ENCODE measurements around the gene MT3. TPM values are rescaled to one million over a fixed set of nuclear protein-coding genes. Genes with fewer than 3 reads are reported as not detected.

The MT3 gene
- total RNA-seq, 1 experiment from 2014 or later: not detected

GRCh38 chr16:56623637-56624036 is 34.3 kb downstream of the MT3 start:
- no TSS peak for BruUV-seq (replicated peaks)
- no peaks in the 10 kb centered on the region for H3K9me3 Mint-ChIP-seq (ENCODE audit: low read depth, unreplicated experiment)
- no peak for DNase-seq
- no peak overlapping the region for H3K27ac Mint-ChIP-seq (ENCODE audit: unreplicated experiment)
- no peak for TF ChIP-seq CTCF (IDR thresholded peaks at IDR 0.05; ENCODE audit: unreplicated experiment)
- peaks cover 23% of the 10 kb centered on the region for H3K4me1 Mint-ChIP-seq (ENCODE audit: low read depth, unreplicated experiment)
- peaks cover 40% of the 10 kb centered on the region for H3K27me3 Mint-ChIP-seq (ENCODE audit: unreplicated experiment)
- intact Hi-C loops (cut with micrococcal nuclease; ENCODE audit: unreplicated experiment): no loop called here
- no peak overlapping the region for H3K4me3 Mint-ChIP-seq (ENCODE audit: low read depth, unreplicated experiment)
- CTCF ChIA-PET: interaction anchor here (0.5 kb wide), 1 partner anchor 287 kb away, joined by 4 read pairs; no protein-coding TSS in a partner anchor
- H3K36me3 Mint-ChIP-seq (ENCODE audit: insufficient read depth, unreplicated experiment): peaks cover 8% of the 10 kb centered on the region

DNA sequence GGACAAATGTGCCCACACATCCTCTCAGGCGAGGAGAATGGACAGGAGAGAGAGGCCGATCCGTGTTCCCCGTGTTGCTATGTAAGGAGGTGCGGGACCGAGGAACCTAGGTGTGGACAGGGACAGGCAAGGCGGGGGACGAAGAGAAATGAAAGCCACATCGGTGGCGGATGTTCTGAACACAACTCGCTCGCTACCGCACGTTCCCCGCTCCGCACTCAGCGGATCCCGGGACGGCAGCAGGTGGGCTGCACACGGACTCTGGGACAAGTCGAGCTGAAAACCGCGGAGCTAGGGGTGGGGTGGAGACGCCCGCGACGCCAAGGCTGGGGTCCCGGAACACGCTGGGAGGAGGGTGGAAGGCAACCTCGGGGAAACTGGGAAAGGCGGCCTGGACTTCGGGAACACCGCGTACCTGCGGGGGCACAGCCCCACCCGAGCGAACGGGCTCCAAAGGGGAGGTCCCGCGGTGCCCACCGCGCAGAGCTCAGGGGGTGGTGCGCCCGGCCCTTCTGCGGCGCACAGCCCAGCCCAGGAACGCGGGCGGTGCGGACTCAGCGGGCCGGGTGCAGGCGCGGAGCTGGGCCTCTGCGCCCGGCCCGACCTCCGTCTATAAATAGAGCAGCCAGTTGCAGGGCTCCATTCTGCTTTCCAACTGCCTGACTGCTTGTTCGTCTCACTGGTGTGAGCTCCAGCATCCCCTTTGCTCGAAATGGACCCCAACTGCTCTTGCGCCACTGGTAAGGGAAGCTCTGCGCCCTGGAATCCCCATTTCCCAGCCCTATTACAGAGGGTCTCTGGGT is 36.0 kb downstream of the MT3 start, which contains the start of gene MT1E:
Gene MT1E, plus strand, starts transcription at position 642 of the 803 bp plus-strand sequence. Its CDS starts 71 bp downstream, at position 713.
- peaks cover 8% of the 10 kb centered on the region for H3K36me3 Mint-ChIP-seq (ENCODE audit: insufficient read depth, unreplicated experiment)
- no TSS peak for BruUV-seq (replicated peaks)
- H3K4me3 Mint-ChIP-seq (ENCODE audit: low read depth, unreplicated experiment): peak within 1 kb of the TSS; percentile 84
- peaks cover 23% of the 10 kb centered on the region for H3K4me1 Mint-ChIP-seq (ENCODE audit: low read depth, unreplicated experiment)
- intact Hi-C loops (cut with micrococcal nuclease; ENCODE audit: unreplicated experiment): no loop called here
- H3K27ac Mint-ChIP-seq (ENCODE audit: unreplicated experiment): peak within 1 kb of the TSS; percentile 42
- no peaks in the 10 kb centered on the region for H3K9me3 Mint-ChIP-seq (ENCODE audit: low read depth, unreplicated experiment)
- no peak for TF ChIP-seq CTCF (IDR thresholded peaks at IDR 0.05; ENCODE audit: unreplicated experiment)
- CTCF ChIA-PET: interaction anchor here (2.4 kb wide), 1 partner anchor 17 kb away, joined by 6 read pairs; the partner anchor contains the start of gene MT2A
- H3K27me3 Mint-ChIP-seq (ENCODE audit: unreplicated experiment): peaks cover 39% of the 10 kb centered on the region
- no peak for DNase-seq

GRCh38 chr16:56625943-56626654 is 36.8 kb downstream of the MT3 start:
- Mint-ChIP-seq H3K36me3 (ENCODE audit: insufficient read depth, unreplicated experiment) (peaks cover 8% of the 10 kb centered on the region), H3K4me3 (ENCODE audit: low read depth, unreplicated experiment) (peak overlapping the region; percentile 84), H3K27ac (ENCODE audit: unreplicated experiment) (no peak overlapping the region), H3K27me3 (ENCODE audit: unreplicated experiment) (peaks cover 46% of the 10 kb centered on the region), H3K4me1 (ENCODE audit: low read depth, unreplicated experiment) (peaks cover 23% of the 10 kb centered on the region), H3K9me3 (ENCODE audit: low read depth, unreplicated experiment) (no peaks in the 10 kb centered on the region)
- TF ChIP-seq CTCF (IDR thresholded peaks at IDR 0.05; ENCODE audit: unreplicated experiment): no peak
- CTCF ChIA-PET: interaction anchor here (2.4 kb wide), 1 partner anchor 18 kb away, joined by 6 read pairs; the partner anchor contains the start of gene MT2A
- no peak for DNase-seq
- no TSS peak for BruUV-seq (replicated peaks)
- intact Hi-C loops (cut with micrococcal nuclease; ENCODE audit: unreplicated experiment): no loop called here

DNA sequence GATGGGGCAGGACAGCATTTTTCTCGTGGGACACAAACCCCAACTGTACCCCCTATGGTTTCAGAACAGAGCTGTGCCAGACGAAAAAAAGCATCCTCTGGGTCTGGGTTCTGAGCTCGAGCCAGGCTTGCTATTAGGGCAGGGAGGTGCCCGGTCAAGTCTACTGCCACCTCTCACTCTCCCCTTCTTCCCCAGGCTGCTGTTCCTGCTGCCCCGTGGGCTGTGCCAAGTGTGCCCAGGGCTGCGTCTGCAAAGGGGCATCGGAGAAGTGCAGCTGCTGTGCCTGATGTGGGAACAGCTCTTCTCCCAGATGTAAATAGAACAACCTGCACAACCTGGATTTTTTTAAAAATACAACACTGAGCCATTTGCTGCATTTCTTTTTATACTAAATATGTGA is 37.4 kb downstream of the MT3 start:
- CTCF ChIA-PET: interaction anchor here (2.4 kb wide), 1 partner anchor 19 kb away, joined by 6 read pairs; the partner anchor contains the start of gene MT2A
- Mint-ChIP-seq H3K27me3 (ENCODE audit: unreplicated experiment) (peaks cover 52% of the 10 kb centered on the region), H3K27ac (ENCODE audit: unreplicated experiment) (no peak overlapping the region), H3K4me1 (ENCODE audit: low read depth, unreplicated experiment) (peaks cover 26% of the 10 kb centered on the region), H3K36me3 (ENCODE audit: insufficient read depth, unreplicated experiment) (peaks cover 11% of the 10 kb centered on the region), H3K9me3 (ENCODE audit: low read depth, unreplicated experiment) (no peaks in the 10 kb centered on the region), H3K4me3 (ENCODE audit: low read depth, unreplicated experiment) (no peak overlapping the region)
- no TSS peak for BruUV-seq (replicated peaks)
- no peak for DNase-seq
- intact Hi-C loops (cut with micrococcal nuclease; ENCODE audit: unreplicated experiment): no loop called here
- no peak for TF ChIP-seq CTCF (IDR thresholded peaks at IDR 0.05; ENCODE audit: unreplicated experiment)
